SK-N-SH (cell line): Measurements from ENCODE around the gene ZNF555. TPM values are rescaled to one million over a fixed set of nuclear protein-coding genes. Genes with fewer than 3 reads are reported as not detected.

ENCODE experiments used
- CTCF ChIA-PET: fragments of 300-600, 350-600 bp; formaldehyde crosslinking; extraction: SDS; loops from one replicate; lab custom pipeline; 2021; lab: Yijun Ruan, JAX
- POLR2A ChIA-PET: fragments of 350-600 bp; sonication (Branson Sonifier 250); formaldehyde crosslinking; extraction: SDS; loops from one replicate; lab custom pipeline; 2020; ENCODE audit warnings: antibody characterized with exemption, inconsistent platforms; lab: Yijun Ruan, JAX
- DNase-seq: peaks from one replicate; pipeline ENCODE4 v3.0.0; 2012
- H2AFZ ChIP-seq: fragments of 200-600 bp; sonication (generic); 2 replicates; pipeline ENCODE4 v1.8.1; 2016; ENCODE audit warnings: antibody characterized with exemption, mild to moderate bottlenecking, low read depth
- H3F3A ChIP-seq: fragments of 200-600 bp; sonication (generic); replicated peaks from 2 replicates; pipeline ENCODE3; 2016; ENCODE audit warnings: antibody characterized with exemption, mild to moderate bottlenecking; ENCODE audit not compliant: insufficient read depth
- H3K27ac ChIP-seq, 2 experiments: fragments of 200-500 bp in 1 of 2; fragments of 200-600 bp in 1 of 2; sonication (Bioruptor generic) in 1 of 2; sonication (generic), shearing (Covaris generic) in 1 of 2; 2 replicates each; pipeline versions ENCODE4 v1.5.1 to v1.6.1; 2014 to 2016; ENCODE audit warnings: low read depth in 2 of 2, inconsistent platforms in 1 of 2, low read length in 1 of 2, mild to moderate bottlenecking in 1 of 2, mixed read lengths in 1 of 2
- H3K27me3 ChIP-seq: fragments of 200-600 bp; sonication (generic), shearing (Covaris generic); 2 replicates; pipeline ENCODE4 v1.6.1; 2016; ENCODE audit warnings: mixed run types; ENCODE audit not compliant: insufficient read depth
- H3K36me3 ChIP-seq, 2 experiments: fragments of 200-500 bp in 1 of 2; fragments of 200-600 bp in 1 of 2; sonication (Bioruptor generic) in 1 of 2; sonication (generic) in 1 of 2; replicated peaks in 1 of 2; 2 replicates each; pipeline versions ENCODE3 to v1.5.1; 2014 to 2016; ENCODE audit warnings: low read length in 1 of 2, mild to moderate bottlenecking in 1 of 2; ENCODE audit not compliant: insufficient read depth in 2 of 2, control insufficient read depth in 1 of 2
- H3K4me1 ChIP-seq, 2 experiments: fragments of 200-500 bp in 1 of 2; fragments of 200-600 bp in 1 of 2; sonication (Bioruptor generic) in 1 of 2; sonication (generic), shearing (Covaris generic) in 1 of 2; 2 replicates each; pipeline versions ENCODE4 v1.5.1 to v1.6.1; 2014 to 2016; ENCODE audit warnings: low read depth in 1 of 2, low read length in 1 of 2, mixed run types in 1 of 2; ENCODE audit not compliant: insufficient read depth in 2 of 2, control insufficient read depth in 1 of 2
- H3K4me2 ChIP-seq: fragments of 200-600 bp; sonication (generic), shearing (Covaris generic); 2 replicates; pipeline ENCODE4 v1.6.1; 2017; ENCODE audit warnings: mixed run types
- H3K4me3 ChIP-seq, 2 experiments: fragments of 200-500 bp in 1 of 2; fragments of 200-600 bp in 1 of 2; sonication (Bioruptor generic) in 1 of 2; sonication (generic), shearing (Covaris generic) in 1 of 2; 2 replicates each; pipeline versions ENCODE4 v1.5.1 to v1.8.1; 2014 to 2016; ENCODE audit warnings: low read depth in 2 of 2, inconsistent platforms in 1 of 2, low read length in 1 of 2, mild to moderate bottlenecking in 1 of 2, mixed read lengths in 1 of 2, moderate library complexity in 1 of 2
- H3K79me2 ChIP-seq: fragments of 200-600 bp; sonication (generic); 2 replicates; pipeline ENCODE4 v1.8.1; 2017; ENCODE audit warnings: mild to moderate bottlenecking; ENCODE audit not compliant: insufficient read depth
- H3K9ac ChIP-seq: fragments of 200-600 bp; sonication (generic); 2 replicates; pipeline ENCODE4 v1.6.1; 2017; ENCODE audit warnings: mixed run types
- H3K9me2 ChIP-seq: fragments of 200-600 bp; sonication (generic); 2 replicates; pipeline ENCODE4 v1.6.1; 2017; ENCODE audit warnings: mixed run types
- H3K9me3 ChIP-seq: fragments of 200-600 bp; sonication (generic); 2 replicates; pipeline ENCODE4 v1.6.1; 2017; ENCODE audit warnings: mixed run types, mild to moderate bottlenecking, moderate library complexity
- H4K20me1 ChIP-seq: fragments of 200-600 bp; sonication (generic); 2 replicates; pipeline ENCODE4 v1.6.1; 2017; ENCODE audit warnings: mild to moderate bottlenecking, mixed run types; ENCODE audit not compliant: insufficient read depth
- ELF1 ChIP-seq: IDR thresholded peaks from 2 replicates; pipeline ENCODE4 v1.4.0; 2012
- FOSL2 ChIP-seq: IDR thresholded peaks from 2 replicates; pipeline ENCODE4 v1.4.0; 2012; ENCODE audit warnings: low read depth, mild to moderate bottlenecking, moderate library complexity, borderline replicate concordance
- GABPA ChIP-seq: IDR thresholded peaks from 2 replicates; pipeline ENCODE4 v1.4.0; 2012; ENCODE audit warnings: low read depth, mild to moderate bottlenecking
- JUND ChIP-seq: IDR thresholded peaks from 2 replicates; pipeline ENCODE4 v1.4.0; 2012
- MAX ChIP-seq: IDR thresholded peaks from 2 replicates; pipeline ENCODE4 v1.4.0; 2012; ENCODE audit warnings: low read depth
- MEF2A ChIP-seq: IDR thresholded peaks from 2 replicates; pipeline ENCODE4 v1.4.0; 2012; ENCODE audit warnings: low read depth, borderline replicate concordance
- MXI1 ChIP-seq: IDR thresholded peaks from 2 replicates; pipeline ENCODE4 v1.6.1; 2012; ENCODE audit warnings: mild to moderate bottlenecking, low read depth, low read length, improper control_type of control experiment
- NFIC ChIP-seq: IDR thresholded peaks from 2 replicates; pipeline ENCODE4 v1.4.0; 2012; ENCODE audit warnings: borderline replicate concordance
- NRF1 ChIP-seq: IDR thresholded peaks from 2 replicates; pipeline ENCODE4 v1.6.1; 2012; ENCODE audit warnings: low read depth, mild to moderate bottlenecking, low read length
- REST ChIP-seq: IDR thresholded peaks from 2 replicates; pipeline ENCODE4 v1.6.1; 2012; ENCODE audit warnings: mild to moderate bottlenecking, low read depth, low read length, moderate library complexity
- SIN3A ChIP-seq: IDR thresholded peaks from 2 replicates; pipeline ENCODE4 v1.6.1; 2012; ENCODE audit warnings: low read depth, mild to moderate bottlenecking, low read length, moderate library complexity, borderline replicate concordance
- TCF12 ChIP-seq: IDR thresholded peaks from 2 replicates; pipeline ENCODE4 v1.4.0; 2012
- TEAD4 ChIP-seq: IDR thresholded peaks from 2 replicates; pipeline ENCODE4 v1.4.0; 2012; ENCODE audit warnings: mild to moderate bottlenecking, borderline replicate concordance; ENCODE audit not compliant: insufficient read depth
- USF1 ChIP-seq: IDR thresholded peaks from 2 replicates; pipeline ENCODE4 v1.4.0; 2012; ENCODE audit warnings: low read depth, borderline replicate concordance
- USF2 ChIP-seq: fragments of 150-350 bp; IDR thresholded peaks from 2 replicates; pipeline ENCODE4 v1.6.1; 2017; ENCODE audit warnings: antibody characterized with exemption, low read length, low read depth, borderline replicate concordance
- WGBS: methylation state at CpG from one replicate; pipeline ENCODE4 v1.1.6; 2017; ENCODE audit warnings: low lambda C conversion rate; 5-methylcytosine and 5-hydroxymethylcytosine counted together
- polyA plus RNA-seq, 3 experiments: library from polyadenylated mRNA; depleted of rRNA; stranded (reverse); fragments of >200 nt; gene quantifications; 2 replicates each; pipeline ENCODE4 v1.2.3, GENCODE V29; 2012

The ZNF555 gene
- polyA plus RNA-seq, 1 of the 3 experiments (the other 2 are of a cell fraction), result 1.4 TPM

- Histone ChIP-seq H3K27ac (no peak overlapping the region), H3K4me3 (no peak overlapping the region), H3K9ac (no peak overlapping the region), H3K27me3 (no peaks in the 10 kb centered on the region), H3K4me1 (peaks cover 0 to 3% of the 10 kb centered on the region in 2 experiments; a peak in 1 of 4 replicates), H4K20me1 (no peaks in the 10 kb centered on the region), H3K9me3 (no peaks in the 10 kb centered on the region; the same call in 1 of the 2 replicates), H2AFZ (no peak overlapping the region), H3K79me2 (no peaks in the 10 kb centered on the region), H3K36me3 (no peaks in the 10 kb centered on the region), H3F3A (no peaks in the 10 kb centered on the region)
- 83% methylated on average over 14 of the region's 14 CpGs for WGBS
- no peak for DNase-seq
- ChIA-PET POLR2A (no interaction called here), CTCF (no interaction called here)
- no peak for TF ChIP-seq TEAD4
- no peak for TF ChIP-seq GABPA
- TF ChIP-seq SIN3A, result no peak
- TF ChIP-seq FOSL2, result no peak
- TF ChIP-seq MEF2A, result no peak
- TF ChIP-seq REST, result no peak
- no peak for TF ChIP-seq NFIC
- TF ChIP-seq JUND, result no peak
- TF ChIP-seq USF1, result no peak
- TF ChIP-seq USF2, result no peak
- TF ChIP-seq TCF12, result no peak
- no peak for TF ChIP-seq MXI1
- TF ChIP-seq MAX, result no peak
- no peak for TF ChIP-seq ELF1
- no peak for TF ChIP-seq NRF1
- TF ChIP-seq, all 33 proteins: peak for 0
- Histone ChIP-seq H3K4me2 (no peak overlapping the region), H3K9me2 (no peaks in the 10 kb centered on the region)
Measured at GRCh38 chr19:2883686-2884439, 42.6 kb downstream of the ZNF555 start.
